GM12878 (cell line): Measurements from ENCODE around the gene GGCT. TPM values are rescaled to one million over a fixed set of nuclear protein-coding genes. Genes with fewer than 3 reads are reported as not detected.
A peak's percentile ranks its signal among the peaks of the same experiment; 100 is the strongest.

ENCODE experiments used
- ATAC-seq: fragments of 200-7000 bp; cut with Tn5 transposase; 3 replicates; pipeline ENCODE4 v1.9.1; 2020; ENCODE audit warnings: mild to moderate bottlenecking, moderate library complexity
- BruUV-seq: library from RNA; stranded (reverse); fragments of 400-500 nt; replicated peaks from 2 replicates; lab custom pipeline; 2021; lab: Mats Ljungman, UMichigan
- CTCF ChIA-PET: fragments of 300-600 bp; sonication (Branson Sonifier 250); formaldehyde crosslinking; extraction: SDS; loops from one replicate; lab custom pipeline; 2021; ENCODE audit warnings: inconsistent platforms; lab: Yijun Ruan, JAX
- POLR2A ChIA-PET: fragments of 350-600 bp; formaldehyde crosslinking; extraction: SDS; loops from one replicate; lab custom pipeline; 2021; ENCODE audit warnings: inconsistent platforms; lab: Charles Lee
- RAD21 ChIA-PET: fragments of 300-600 bp; sonication (Branson Sonifier 250); formaldehyde crosslinking; loops from one replicate; lab custom pipeline; 2023; ENCODE audit warnings: antibody characterized with exemption; ENCODE audit not compliant: unreplicated experiment; lab: Charles Lee
- SMC1A ChIA-PET: fragments of 300-600 bp; sonication (Branson Sonifier 250); formaldehyde crosslinking; loops from one replicate; lab custom pipeline; 2023; ENCODE audit not compliant: unreplicated experiment, uncharacterized antibody; lab: Charles Lee
- DNase-seq: peaks from one replicate; pipeline ENCODE4 v3.0.0-alpha.2; 2011; ENCODE audit warnings: low read depth, low spot score
- FAIRE-seq: peaks from 3 replicates; lab custom pipeline; 2011; peaks lifted over from hg19 to GRCh38; lab: Jason Lieb, UNC
- H2AFZ ChIP-seq: 2 replicates; pipeline ENCODE4 v1.6.0; 2011; ENCODE audit warnings: low read depth, low read length, control low read depth; ENCODE audit not compliant: control insufficient read depth
- H3K27ac ChIP-seq: 2 replicates; pipeline ENCODE4 v1.5.1; 2011; ENCODE audit warnings: control low read depth; ENCODE audit not compliant: control insufficient read depth, insufficient read depth
- H3K27me3 ChIP-seq, 2 experiments: replicated peaks in 1 of 2; 2 replicates each; pipeline versions ENCODE4 v1.6.0 to v1.6.1; 2011; ENCODE audit warnings: low read length in 1 of 2; ENCODE audit not compliant: control insufficient read depth in 2 of 2, insufficient read depth in 2 of 2
- H3K36me3 ChIP-seq, 2 experiments: 2 replicates each; pipeline ENCODE4 v1.5.1; 2011; ENCODE audit warnings: low read length in 1 of 2; ENCODE audit not compliant: control insufficient read depth in 2 of 2, insufficient read depth in 2 of 2
- H3K4me1 ChIP-seq: 2 replicates; pipeline ENCODE4 v1.6.1; 2011; ENCODE audit warnings: mild to moderate bottlenecking, low read length, moderate library complexity, mixed read lengths; ENCODE audit not compliant: control insufficient read depth, insufficient read depth
- H3K4me2 ChIP-seq: 2 replicates; pipeline ENCODE4 v1.6.0; 2011; ENCODE audit warnings: control low read depth; ENCODE audit not compliant: control insufficient read depth, insufficient read depth
- H3K4me3 ChIP-seq: fragments of 200-600 bp; sonication (generic); 2 replicates; pipeline ENCODE4 v1.5.1; 2016
- H3K79me2 ChIP-seq: 2 replicates; pipeline ENCODE4 v1.6.0; 2011; ENCODE audit warnings: low read length; ENCODE audit not compliant: control insufficient read depth, insufficient read depth
- H3K9ac ChIP-seq: 2 replicates; pipeline ENCODE4 v1.8.0; 2011; ENCODE audit warnings: low read length, control low read depth, mixed read lengths; ENCODE audit not compliant: control insufficient read depth, insufficient read depth
- H3K9me3 ChIP-seq: replicated peaks from 3 replicates; pipeline ENCODE4 v1.5.1; 2011; ENCODE audit warnings: mild to moderate bottlenecking, low read length; ENCODE audit not compliant: control insufficient read depth, insufficient read depth
- H4K20me1 ChIP-seq: 2 replicates; pipeline ENCODE4 v1.6.0; 2011; ENCODE audit not compliant: control insufficient read depth, insufficient read depth
- ATF2 ChIP-seq: IDR thresholded peaks from 2 replicates; pipeline ENCODE4 v1.6.1; 2012; ENCODE audit warnings: low read length, inconsistent platforms
- BMI1 ChIP-seq: fragments of 450-650 bp; IDR thresholded peaks from 2 replicates; pipeline ENCODE4 v1.6.1; 2016; ENCODE audit warnings: mild to moderate bottlenecking, moderate library complexity, borderline replicate concordance
- CHD1 ChIP-seq: IDR thresholded peaks from 2 replicates; pipeline ENCODE4 v1.6.1; 2012; ENCODE audit warnings: low read depth, low read length, improper control_type of control experiment
- CHD2 ChIP-seq: IDR thresholded peaks from 2 replicates; pipeline ENCODE4 v1.6.1; 2011; ENCODE audit warnings: low read depth, low read length, improper control_type of control experiment, borderline replicate concordance
- E2F8 ChIP-seq: fragments of 450-650 bp; IDR thresholded peaks from 2 replicates; pipeline ENCODE4 v1.6.1; 2018; ENCODE audit warnings: mild to moderate bottlenecking, low read depth, moderate library complexity; ENCODE audit not compliant: partially characterized antibody
- HDGF ChIP-seq: fragments of 450-650 bp; IDR thresholded peaks from 2 replicates; pipeline ENCODE4 v1.6.1; 2016; ENCODE audit warnings: antibody characterized with exemption
- RAD21 ChIP-seq: IDR thresholded peaks from 2 replicates; pipeline ENCODE4 v1.6.1; 2011; ENCODE audit warnings: mild to moderate bottlenecking, low read depth, low read length, moderate library complexity; ENCODE audit not compliant: insufficient read depth
- SIN3A ChIP-seq: IDR thresholded peaks from 2 replicates; pipeline ENCODE4 v1.6.1; 2012; ENCODE audit warnings: low read depth, low read length, improper control_type of control experiment
- SKIL ChIP-seq: fragments of 450-650 bp; IDR thresholded peaks from 2 replicates; pipeline ENCODE4 v1.6.1; 2017; ENCODE audit warnings: mild to moderate bottlenecking, low read depth, inconsistent platforms; ENCODE audit not compliant: poor library complexity, severe bottlenecking
- SMC3 ChIP-seq: IDR thresholded peaks from 2 replicates; pipeline ENCODE4 v1.6.1; 2011; ENCODE audit warnings: low read length, improper control_type of control experiment, borderline replicate concordance
- WGBS: methylation state at CpG from one replicate; pipeline ENCODE4 v1.1.6; 2016; ENCODE audit warnings: low lambda C conversion rate; ENCODE audit not compliant: insufficient replicate concordance, insufficient coverage; ENCODE audit errors: missing lambda C conversion rate; 5-methylcytosine and 5-hydroxymethylcytosine counted together
- in situ Hi-C: fragments of 300-500 bp; cut with MboI; formaldehyde crosslinking; loops from 9 replicates; pipeline ENCODE4 v1.14.3; 2018; ENCODE audit warnings: mixed read lengths
- intact Hi-C: fragments of 100-400 bp; cut with micrococcal nuclease; formaldehyde crosslinking; loops from one replicate; pipeline ENCODE4 v1.14.2; 2022; ENCODE audit not compliant: unreplicated experiment
- polyA plus RNA-seq, 11 experiments: library from polyadenylated mRNA; depleted of rRNA in 4 of 11; unstranded in 6 of 11; stranded (reverse) in 5 of 11; fragments of >200 nt; fragmentation: Nextera tagmentation in 4 of 11; fragmentation: Illumina TruSeq in 1 of 11; extraction: Ambion mirVana in 4 of 11; extraction: Trizol in 1 of 11; gene quantifications; 1 replicate in 1 of 11; 2 replicates in 10 of 11; pipeline versions ENCODE4 v1.2.1 to v1.2.3, GENCODE V29; 2011 to 2016; ENCODE audit warnings: inconsistent platforms in 2 of 11, missing spikeins in 2 of 11, low read depth in 1 of 11
- total RNA-seq, 4 experiments: library from RNA; depleted of rRNA in 3 of 4; stranded (reverse); fragments of >200 nt in 3 of 4; fragmentation: Illumina TruSeq in 1 of 4; extraction: Trizol in 1 of 4; gene quantifications; 2 replicates each; pipeline versions ENCODE4 v1.2.1 to v1.2.3, GENCODE V29; 2013 to 2021
- TF ChIP-seq, protein P1 (sequence below): IDR thresholded peaks from 2 replicates; pipeline ENCODE4 v1.6.1; 2012; ENCODE audit warnings: low read depth, low read length, improper control_type of control experiment

Gene GGCT
- total and polyA plus RNA-seq, 10 of the 15 experiments (the other 5 are each of a cell fraction or from before 2014, with no cell fraction given), result 57.0 to 215 (median 92.3) TPM

DNA sequence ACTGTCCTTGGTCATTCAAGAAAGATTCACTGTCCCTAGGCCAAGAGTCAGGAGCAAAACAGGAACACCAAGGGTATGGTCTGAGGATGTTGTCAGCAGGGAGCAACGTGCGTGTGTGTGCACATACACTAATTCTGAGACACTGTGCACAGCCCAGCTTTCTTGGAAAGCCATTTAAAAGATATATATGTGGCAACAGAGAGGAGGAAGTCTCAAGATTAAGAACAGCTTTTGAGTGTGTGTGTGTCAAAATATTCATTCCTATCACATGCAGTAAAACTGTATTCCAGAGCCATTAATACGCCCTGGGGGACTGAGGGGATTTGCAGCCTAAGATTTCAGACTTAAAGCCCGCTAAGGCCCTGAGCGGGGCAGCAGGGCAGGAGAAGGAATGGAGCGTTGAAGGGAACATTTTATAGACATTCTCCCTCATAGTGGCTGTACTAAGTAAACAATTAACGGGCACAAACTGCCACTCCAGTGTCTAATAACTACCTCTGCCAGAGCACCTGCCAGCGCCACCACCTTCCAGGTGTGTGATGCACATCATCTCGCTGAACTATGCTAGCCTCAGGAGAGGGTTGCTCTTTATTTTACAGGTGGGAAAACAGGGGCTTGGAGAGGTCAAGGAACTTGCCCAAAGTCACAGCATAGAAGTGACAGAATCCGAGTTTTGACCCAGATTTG lies 28.0 kb downstream of the GGCT start:
- ATAC-seq (no peak), FAIRE-seq (no peak), DNase-seq (no peak)
- POLR2A ChIA-PET, result interaction anchor here (0.6 kb wide), 1 partner anchor 369 kb away, joined by 3 read pairs; no protein-coding TSS in a partner anchor
- WGBS, result 88% methylated on average over 10 of the region's 10 CpGs
- H3K4me3 ChIP-seq, result no peak overlapping the region; the same call in 1 of the 2 replicates
- no TSS peak for BruUV-seq
- peak overlapping the region; percentile 18; the same call in 1 of the 2 replicates for H3K27ac ChIP-seq
- in situ Hi-C loops, result no loop called here
- intact Hi-C loops, result no loop called here
- peaks cover 31% of the 10 kb centered on the region for H3K4me1 ChIP-seq
- no peaks in the 10 kb centered on the region; the same call in 2 of the 3 replicates for H3K9me3 ChIP-seq
- H3K27me3 ChIP-seq, result no peaks in the 10 kb centered on the region
- RAD21 ChIA-PET, result interaction anchor here (1.3 to 2.0 kb wide), 2 partner anchors 28 to 198 kb away, joined by 3 to 4 read pairs; partner anchors contain the start of gene GGCT
- no peaks in the 10 kb centered on the region for H4K20me1 ChIP-seq
- H3K36me3 ChIP-seq, result 0 out of 4 replicates have a peak, but pooled peaks cover 0 to 1% of the 10 kb centered on the region in 2 experiments
- TF ChIP-seq SMC3 (no peak), HDGF (no peak), E2F8 (no peak), CHD2 (no peak), BMI1 (no peak), SIN3A (no peak), CHD1 (no peak), ATF2 (no peak), SKIL (no peak), RAD21 (no peak)
- TF ChIP-seq, protein P1, sequence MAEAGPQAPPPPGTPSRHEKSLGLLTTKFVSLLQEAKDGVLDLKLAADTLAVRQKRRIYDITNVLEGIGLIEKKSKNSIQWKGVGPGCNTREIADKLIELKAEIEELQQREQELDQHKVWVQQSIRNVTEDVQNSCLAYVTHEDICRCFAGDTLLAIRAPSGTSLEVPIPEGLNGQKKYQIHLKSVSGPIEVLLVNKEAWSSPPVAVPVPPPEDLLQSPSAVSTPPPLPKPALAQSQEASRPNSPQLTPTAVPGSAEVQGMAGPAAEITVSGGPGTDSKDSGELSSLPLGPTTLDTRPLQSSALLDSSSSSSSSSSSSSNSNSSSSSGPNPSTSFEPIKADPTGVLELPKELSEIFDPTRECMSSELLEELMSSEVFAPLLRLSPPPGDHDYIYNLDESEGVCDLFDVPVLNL, result no peak
- H2AFZ ChIP-seq, result no peak overlapping the region
- H3K79me2 ChIP-seq, result peaks cover 25% of the 10 kb centered on the region
- H3K9ac ChIP-seq, result peak overlapping the region; percentile 15; the same call in 1 of the 2 replicates
- CTCF ChIA-PET, result interaction anchor here (0.6 to 1.9 kb wide), 2 partner anchors 8 to 313 kb away, joined by 3 to 7 read pairs; no protein-coding TSS in a partner anchor
- peak overlapping the region; percentile 81 for H3K4me2 ChIP-seq
- SMC1A ChIA-PET, result interaction anchor here (1.1 to 2.4 kb wide), 3 partner anchors 11 to 128 kb away, joined by 4 to 18 read pairs (median 4); no protein-coding TSS in a partner anchor
